ENCODE results near the gene GMPPB.

DNA sequence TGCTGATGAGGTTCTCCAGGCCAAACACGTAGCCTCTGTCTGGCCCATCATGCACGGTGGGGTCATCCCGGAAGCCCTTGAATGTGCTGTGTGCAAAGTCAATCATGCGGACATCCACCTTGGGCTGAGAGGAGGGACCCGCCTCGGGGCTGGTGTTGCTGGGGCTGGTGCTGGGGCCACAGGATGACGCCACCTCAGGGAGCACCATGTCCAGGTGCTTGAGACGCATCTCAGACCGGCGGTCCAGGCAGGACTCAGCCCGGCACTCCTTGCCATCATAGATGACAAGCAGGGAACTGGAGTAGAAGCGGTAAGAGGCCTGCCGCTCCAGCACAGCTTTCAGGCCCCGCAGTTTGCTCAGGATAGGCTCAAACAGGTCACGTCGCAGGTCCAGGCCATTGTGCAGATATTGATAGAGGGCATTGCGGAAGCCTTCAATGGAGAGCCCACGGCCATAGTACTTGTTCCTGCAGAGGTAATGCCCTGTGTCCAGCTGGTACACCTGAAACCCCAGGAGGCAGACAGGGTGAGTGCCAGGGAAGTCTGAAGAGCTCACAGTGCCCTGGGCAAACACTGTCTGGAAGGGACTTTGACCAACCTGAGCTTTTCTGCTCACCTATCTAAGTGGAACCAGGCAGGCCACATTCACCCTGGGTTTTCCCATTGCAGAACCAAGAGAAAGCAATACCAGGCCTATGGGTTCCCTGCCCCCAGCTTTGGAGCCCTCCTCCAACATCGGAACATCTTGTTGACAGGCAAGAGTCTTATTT, 3.6 kb upstream of the GMPPB start:
- TF ChIP-seq, protein P1, sequence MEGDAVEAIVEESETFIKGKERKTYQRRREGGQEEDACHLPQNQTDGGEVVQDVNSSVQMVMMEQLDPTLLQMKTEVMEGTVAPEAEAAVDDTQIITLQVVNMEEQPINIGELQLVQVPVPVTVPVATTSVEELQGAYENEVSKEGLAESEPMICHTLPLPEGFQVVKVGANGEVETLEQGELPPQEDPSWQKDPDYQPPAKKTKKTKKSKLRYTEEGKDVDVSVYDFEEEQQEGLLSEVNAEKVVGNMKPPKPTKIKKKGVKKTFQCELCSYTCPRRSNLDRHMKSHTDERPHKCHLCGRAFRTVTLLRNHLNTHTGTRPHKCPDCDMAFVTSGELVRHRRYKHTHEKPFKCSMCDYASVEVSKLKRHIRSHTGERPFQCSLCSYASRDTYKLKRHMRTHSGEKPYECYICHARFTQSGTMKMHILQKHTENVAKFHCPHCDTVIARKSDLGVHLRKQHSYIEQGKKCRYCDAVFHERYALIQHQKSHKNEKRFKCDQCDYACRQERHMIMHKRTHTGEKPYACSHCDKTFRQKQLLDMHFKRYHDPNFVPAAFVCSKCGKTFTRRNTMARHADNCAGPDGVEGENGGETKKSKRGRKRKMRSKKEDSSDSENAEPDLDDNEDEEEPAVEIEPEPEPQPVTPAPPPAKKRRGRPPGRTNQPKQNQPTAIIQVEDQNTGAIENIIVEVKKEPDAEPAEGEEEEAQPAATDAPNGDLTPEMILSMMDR (IDR thresholded peaks at IDR 0.05), result no peak
- TF ChIP-seq POLR2A (IDR thresholded peaks at IDR 0.05), result no peak

Data from thyroid gland (tissue), 4 donors.